ENCODE measurements around the gene NSL1.

Gene NSL1

DNA sequence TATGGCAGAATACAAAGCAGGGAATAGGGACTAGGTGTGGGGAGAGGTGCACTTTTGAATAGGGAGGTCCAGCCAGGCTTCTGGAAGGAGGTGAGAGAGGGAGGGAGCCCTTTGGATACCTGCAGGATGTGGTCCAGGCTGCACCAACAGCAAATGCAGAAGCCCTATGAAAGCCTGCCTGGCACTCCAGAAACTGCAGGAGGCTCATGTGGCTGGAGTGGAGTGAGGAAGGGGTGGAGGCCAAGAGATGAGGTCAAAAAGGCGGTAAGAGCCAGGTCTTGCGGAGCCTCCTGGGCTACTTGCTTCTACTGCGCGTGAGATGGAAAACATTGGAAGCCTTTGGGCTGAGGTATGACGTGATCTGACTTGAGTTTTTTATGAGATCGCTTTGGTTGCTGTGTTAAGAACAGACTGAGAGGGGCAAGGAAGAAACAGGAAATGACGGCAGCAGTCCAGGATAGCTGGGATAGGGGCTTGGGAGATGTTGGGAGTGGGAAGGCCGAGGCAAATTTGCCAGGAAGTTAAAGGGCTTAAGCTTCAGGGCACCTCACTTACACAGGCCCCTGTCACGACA is 87.5 kb downstream of the NSL1 start:
- DNase-seq (ENCODE audit: low read depth): no peak

GRCh38 chr1:212702672-212703071 is 88.9 kb downstream of the NSL1 start:
- DNase-seq (ENCODE audit: low read depth): no peak

DNA sequence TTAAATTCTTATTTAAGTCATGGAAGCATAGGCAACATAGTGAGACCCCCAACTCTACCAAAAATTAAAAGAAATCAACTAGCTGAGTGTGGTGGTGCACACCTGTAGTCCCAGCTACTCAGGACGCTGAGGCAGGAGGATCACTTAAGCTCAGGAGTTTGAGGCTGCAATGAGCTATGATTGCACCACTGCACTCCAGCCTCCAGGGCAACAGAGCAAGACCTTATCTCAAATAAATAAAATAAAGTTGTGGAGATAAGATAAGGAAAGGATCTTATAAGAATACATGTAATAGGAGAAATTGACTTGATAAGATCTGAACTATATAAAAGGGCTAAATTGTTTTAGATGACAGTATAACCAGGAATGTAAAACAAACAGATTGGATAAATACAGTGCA is 89.7 kb downstream of the NSL1 start:
- DNase-seq (ENCODE audit: low read depth): no peak

- DNase-seq (ENCODE audit: low read depth): no peak
Observed at GRCh38 chr1:212700892-212701819, 90.4 kb downstream of the NSL1 start.

- peak; percentile 56 for DNase-seq (ENCODE audit: low read depth)
Observed at GRCh38 chr1:212700223-212700891, 91.2 kb downstream of the NSL1 start.

GRCh38 chr1:212699625-212700222 is 91.9 kb downstream of the NSL1 start, which contains the start of gene BATF3:
TSS of gene BATF3 (minus strand) at chr1:212699840. CDS start at chr1:212699762, 78 bp downstream.
- DNase-seq (ENCODE audit: low read depth): no peak

DNA sequence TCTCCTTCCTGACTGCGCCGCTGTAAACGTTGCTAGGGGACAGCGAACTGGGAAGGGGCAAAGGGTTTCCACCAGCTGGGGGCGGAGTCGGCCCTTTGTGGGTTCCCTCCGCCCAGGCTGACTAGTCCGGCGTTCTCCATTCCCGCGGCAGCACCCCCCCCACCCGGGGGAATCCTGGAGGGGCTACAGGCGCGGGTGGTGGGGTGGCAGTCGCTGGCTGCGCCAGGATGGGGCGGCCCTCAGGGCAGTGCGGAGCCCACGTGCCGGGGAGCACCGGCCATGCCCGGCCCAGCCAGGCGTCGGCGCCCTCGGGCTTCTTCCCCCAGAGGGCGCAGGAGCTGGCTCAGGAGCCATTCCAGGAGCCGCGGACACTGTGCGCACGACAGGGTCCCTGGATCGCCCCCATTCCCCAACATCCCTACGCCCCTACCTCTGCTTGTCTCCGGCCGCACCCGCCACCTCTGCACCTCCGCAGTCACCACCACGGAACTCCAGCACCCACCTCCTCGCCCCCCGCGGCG is 92.4 kb downstream of the NSL1 start:
- peak; percentile 15 for DNase-seq (ENCODE audit: low read depth)

- no peak for DNase-seq (ENCODE audit: low read depth)
Observed at GRCh38 chr1:212698467-212699103, 93.0 kb downstream of the NSL1 start.

GRCh38 chr1:212696721-212697331 is 94.8 kb downstream of the NSL1 start:
- DNase-seq (ENCODE audit: low read depth): no peak

GRCh38 chr1:212692774-212693644 is 98.6 kb downstream of the NSL1 start:
- no peak for DNase-seq (ENCODE audit: low read depth)

GRCh38 chr1:212691561-212692071 is 100.0 kb downstream of the NSL1 start:
- no peak for DNase-seq (ENCODE audit: low read depth)

GRCh38 chr1:212690816-212691403 is 100.7 kb downstream of the NSL1 start:
- DNase-seq (ENCODE audit: low read depth): no peak

DNA sequence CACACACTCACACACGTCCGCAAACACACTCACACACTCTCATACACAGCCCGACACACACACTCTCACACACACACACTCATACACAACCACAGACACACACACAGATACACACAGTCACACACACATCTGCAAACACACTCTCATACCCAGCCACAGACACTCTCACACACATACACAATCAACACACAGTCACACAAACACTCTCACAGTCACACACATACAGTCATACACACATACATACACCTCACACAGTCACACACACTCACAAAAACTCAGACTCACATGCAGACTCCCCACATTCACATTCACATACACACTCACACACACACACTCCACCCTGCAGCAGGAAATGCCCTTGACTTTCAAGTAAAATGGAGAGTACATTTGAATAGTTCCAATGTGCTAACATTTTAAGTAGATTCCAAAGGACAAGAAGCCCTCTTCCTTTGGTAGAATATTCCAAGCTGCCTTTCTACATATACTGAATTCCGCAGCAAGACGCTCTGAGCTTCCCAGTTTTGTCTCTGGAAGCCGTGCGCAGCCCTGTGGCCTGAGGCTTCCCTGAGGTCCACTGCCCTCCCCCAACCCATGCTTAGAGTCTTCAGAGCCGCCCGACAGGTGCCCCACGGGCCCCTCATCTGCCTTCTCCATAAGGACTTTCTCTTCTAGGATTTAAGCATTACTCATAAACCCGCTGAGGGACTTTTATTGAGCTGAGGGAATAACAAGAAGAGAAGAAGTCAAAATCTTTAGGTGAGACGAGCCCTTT is 101.6 kb downstream of the NSL1 start:
- DNase-seq (ENCODE audit: low read depth): no peak

DNA sequence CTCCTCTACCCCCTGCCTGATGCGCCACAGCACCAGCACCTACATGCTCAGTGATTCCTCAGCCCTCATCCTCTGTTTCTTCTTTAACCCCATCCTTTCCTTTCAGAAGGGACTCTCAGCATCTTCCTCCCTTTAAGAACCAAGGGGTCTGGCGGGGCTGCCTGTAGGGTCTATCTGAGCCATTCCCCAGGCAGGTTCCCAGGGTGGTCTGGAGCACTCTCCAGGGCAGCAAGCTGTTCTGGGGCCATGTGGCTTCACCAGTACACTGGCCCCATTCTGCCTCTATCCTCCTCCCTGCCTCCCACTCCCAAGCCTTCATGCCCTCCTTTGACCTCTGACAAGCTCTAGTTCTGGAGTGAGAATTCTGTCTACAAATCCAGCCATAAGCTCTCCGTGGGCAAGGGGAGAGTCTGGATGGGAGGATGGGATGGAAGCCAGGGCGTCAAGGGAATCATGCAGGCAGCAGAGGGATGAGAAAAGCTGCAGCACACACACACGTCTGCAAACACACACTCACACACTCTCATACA is 102.3 kb downstream of the NSL1 start:
- no peak for DNase-seq (ENCODE audit: low read depth)

DNA sequence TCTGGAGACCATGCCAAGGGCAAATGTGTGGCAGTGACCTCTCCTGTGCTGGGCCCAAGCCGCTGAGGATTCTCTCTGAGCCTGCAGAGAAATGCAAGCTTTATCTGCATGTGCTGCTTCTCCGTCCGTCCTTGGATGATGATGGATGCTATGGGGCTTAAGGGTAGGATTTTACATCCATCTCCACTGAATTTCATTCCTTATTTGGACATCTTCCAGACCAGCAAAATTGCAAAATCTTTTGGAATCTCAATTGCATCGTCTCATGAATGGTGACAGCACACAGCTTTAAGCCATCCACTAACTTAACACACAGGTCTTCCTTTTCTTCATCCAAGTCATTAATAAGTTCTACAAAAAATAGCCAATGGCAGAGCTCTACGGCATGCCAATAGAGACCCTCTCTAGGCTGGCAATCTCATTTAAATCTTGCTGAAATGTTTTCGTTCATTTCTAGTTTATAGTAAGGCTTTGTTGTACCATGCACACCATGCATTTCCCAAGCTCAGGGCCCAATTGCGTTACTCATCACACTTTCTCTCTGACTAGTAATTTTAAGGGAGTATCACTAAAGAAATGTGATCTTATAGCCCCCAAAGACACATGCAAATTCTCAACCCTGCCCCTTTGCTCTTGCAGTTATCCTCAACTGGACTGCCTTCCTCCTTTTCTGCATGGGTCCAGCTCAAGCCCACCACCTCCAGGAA is 103.1 kb downstream of the NSL1 start:
- DNase-seq (ENCODE audit: low read depth): no peak

DNA sequence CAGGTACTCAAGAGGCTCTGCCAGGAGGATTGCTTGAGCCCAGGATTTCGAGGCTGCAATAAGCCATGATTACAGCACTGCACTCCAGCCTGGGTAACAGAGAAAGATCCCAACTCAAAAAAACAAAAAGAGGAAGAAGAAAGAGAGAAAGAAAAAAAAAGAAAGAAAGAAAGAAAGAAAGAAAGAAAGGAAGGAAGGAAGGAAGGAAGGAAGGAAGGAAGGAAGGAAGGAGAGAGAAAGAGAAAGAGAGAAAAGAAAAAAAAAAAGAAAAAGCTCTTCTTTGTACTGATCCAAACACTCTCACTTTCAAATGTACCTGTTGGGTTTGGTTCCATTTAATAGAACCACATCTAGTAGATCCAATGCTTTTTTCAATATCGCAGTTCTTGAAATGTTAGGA is 103.8 kb downstream of the NSL1 start:
- no peak for DNase-seq (ENCODE audit: low read depth)

GRCh38 chr1:212686591-212686990 is 105.0 kb downstream of the NSL1 start:
- DNase-seq (ENCODE audit: low read depth): no peak

DNA sequence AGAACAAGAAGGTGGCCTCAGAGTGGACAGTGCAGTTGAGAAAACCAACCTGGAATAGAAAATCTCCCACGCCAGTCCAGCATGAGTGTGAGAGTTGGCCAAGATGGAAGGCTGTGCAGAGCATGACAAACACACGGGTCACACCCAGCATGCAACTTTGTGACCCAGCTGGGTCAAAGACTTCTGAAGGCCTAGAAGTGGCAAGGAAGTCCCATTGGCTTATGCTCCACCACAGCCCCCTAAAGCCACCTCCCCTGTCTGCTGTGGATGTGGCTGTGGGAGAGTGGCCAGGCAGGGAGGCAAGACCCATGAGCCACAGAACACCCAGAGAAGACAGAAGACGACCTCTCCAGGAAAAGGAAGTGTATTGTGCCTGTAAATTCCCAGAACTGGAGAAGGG is 105.5 kb downstream of the NSL1 start:
- no peak for DNase-seq (ENCODE audit: low read depth)
